Nephron progenitor cell (in vitro differentiated cells): ENCODE data around the gene NKX1-2.

Source experiments
- DNase-seq: peaks from one replicate; pipeline ENCODE4 v3.0.0; 2021
- H3K27ac Mint-ChIP-seq: 2 replicates; pipeline ENCODE4 v1.8.0; 2021; ENCODE audit warnings: mild to moderate bottlenecking, moderate library complexity, mixed read lengths
- H3K27me3 Mint-ChIP-seq: 2 replicates; pipeline ENCODE4 v1.8.0; 2021; ENCODE audit warnings: mild to moderate bottlenecking, low read depth, mixed read lengths; ENCODE audit not compliant: poor library complexity
- H3K36me3 Mint-ChIP-seq: 2 replicates; pipeline ENCODE4 v1.8.0; 2021; ENCODE audit warnings: low read depth, mixed read lengths
- H3K4me1 Mint-ChIP-seq: 2 replicates; pipeline ENCODE4 v1.8.0; 2021; ENCODE audit warnings: mixed read lengths
- H3K4me3 Mint-ChIP-seq: 2 replicates; pipeline ENCODE4 v1.8.0; 2021; ENCODE audit warnings: mild to moderate bottlenecking, moderate library complexity, mixed read lengths
- H3K9me3 Mint-ChIP-seq: 2 replicates; pipeline ENCODE4 v1.8.0; 2021; ENCODE audit warnings: mild to moderate bottlenecking, moderate library complexity, mixed read lengths
- TF ChIP-seq, protein P1 (sequence below): fragments of 200-600 bp; sonication (generic); IDR thresholded peaks from 2 replicates; pipeline ENCODE4 v1.5.0; 2021; ENCODE audit warnings: antibody characterized with exemption

NKX1-2 gene

DNA sequence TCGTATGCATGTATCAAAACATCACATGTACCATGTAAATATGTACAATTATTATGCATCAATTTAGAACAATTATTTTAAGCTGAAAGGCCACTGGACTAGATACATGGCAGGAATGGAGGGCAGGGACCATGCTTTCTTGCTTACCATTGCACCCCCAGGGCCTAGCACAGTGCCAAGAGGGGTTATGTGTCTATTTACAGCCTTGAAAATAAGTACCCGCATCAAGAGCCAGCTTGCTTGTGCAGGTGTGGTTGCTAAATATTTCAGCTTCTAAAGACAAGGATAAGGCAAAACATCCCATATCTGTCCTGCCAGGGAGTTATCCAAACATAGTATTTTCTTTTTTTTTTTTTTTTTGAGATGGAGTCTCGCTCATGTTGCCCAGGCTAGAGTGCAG lies 16.4 kb downstream of the NKX1-2 start:
- Mint-ChIP-seq H3K36me3 (no peaks in the 10 kb centered on the region), H3K9me3 (no peaks in the 10 kb centered on the region), H3K27ac (no peak overlapping the region), H3K4me1 (peaks cover 9% of the 10 kb centered on the region), H3K27me3 (peaks cover 9% of the 10 kb centered on the region), H3K4me3 (no peak overlapping the region)
- DNase-seq = no peak
- TF ChIP-seq, protein P1, sequence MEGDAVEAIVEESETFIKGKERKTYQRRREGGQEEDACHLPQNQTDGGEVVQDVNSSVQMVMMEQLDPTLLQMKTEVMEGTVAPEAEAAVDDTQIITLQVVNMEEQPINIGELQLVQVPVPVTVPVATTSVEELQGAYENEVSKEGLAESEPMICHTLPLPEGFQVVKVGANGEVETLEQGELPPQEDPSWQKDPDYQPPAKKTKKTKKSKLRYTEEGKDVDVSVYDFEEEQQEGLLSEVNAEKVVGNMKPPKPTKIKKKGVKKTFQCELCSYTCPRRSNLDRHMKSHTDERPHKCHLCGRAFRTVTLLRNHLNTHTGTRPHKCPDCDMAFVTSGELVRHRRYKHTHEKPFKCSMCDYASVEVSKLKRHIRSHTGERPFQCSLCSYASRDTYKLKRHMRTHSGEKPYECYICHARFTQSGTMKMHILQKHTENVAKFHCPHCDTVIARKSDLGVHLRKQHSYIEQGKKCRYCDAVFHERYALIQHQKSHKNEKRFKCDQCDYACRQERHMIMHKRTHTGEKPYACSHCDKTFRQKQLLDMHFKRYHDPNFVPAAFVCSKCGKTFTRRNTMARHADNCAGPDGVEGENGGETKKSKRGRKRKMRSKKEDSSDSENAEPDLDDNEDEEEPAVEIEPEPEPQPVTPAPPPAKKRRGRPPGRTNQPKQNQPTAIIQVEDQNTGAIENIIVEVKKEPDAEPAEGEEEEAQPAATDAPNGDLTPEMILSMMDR = no peak

DNA sequence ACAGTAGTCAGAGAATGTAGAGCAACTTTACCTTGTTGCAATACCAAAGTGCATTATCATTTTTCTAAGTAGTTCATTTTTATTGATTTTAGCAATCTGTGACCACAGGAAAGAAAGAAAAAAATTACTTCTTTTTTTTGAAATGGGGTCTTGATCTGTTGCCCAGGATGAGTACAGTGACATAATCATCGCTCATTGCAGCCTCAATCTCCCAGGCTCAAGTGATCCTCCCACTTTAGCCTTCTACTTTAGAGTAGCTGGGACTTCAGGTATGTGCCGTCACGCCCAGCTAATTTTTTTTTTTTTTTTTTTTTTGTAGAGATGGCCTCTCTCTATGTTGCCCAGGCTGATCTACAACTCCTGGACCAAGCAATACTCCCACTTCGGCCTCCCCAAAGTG lies 19.8 kb downstream of the NKX1-2 start:
- no peak for DNase-seq
- no peaks in the 10 kb centered on the region for H3K36me3 Mint-ChIP-seq
- peaks cover 16% of the 10 kb centered on the region for H3K4me1 Mint-ChIP-seq
- TF ChIP-seq, protein P1 = no peak
- H3K4me3 Mint-ChIP-seq = no peak overlapping the region
- H3K27me3 Mint-ChIP-seq = peaks cover 7% of the 10 kb centered on the region
- H3K9me3 Mint-ChIP-seq = no peaks in the 10 kb centered on the region
- no peak overlapping the region for H3K27ac Mint-ChIP-seq

DNA sequence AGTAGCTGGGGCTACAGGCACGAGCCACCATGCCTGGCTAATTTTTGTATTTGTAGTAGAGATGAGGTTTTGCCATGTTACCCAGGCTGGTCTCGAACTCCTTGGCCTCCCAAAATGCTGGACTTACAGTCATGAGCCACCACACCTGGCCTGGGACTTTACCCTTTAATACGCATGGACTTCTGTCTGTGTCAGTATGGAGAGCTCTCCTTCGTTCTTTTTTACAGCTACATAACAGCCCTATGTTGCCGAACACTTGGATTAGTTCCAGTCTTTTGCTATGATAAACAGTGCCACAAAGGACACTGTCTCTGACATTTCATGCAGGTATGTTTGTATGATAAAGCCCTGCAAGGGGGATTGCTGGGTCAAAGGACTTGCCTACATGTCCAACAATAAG lies 20.3 kb downstream of the NKX1-2 start:
- peaks cover 8% of the 10 kb centered on the region for H3K27me3 Mint-ChIP-seq

DNA sequence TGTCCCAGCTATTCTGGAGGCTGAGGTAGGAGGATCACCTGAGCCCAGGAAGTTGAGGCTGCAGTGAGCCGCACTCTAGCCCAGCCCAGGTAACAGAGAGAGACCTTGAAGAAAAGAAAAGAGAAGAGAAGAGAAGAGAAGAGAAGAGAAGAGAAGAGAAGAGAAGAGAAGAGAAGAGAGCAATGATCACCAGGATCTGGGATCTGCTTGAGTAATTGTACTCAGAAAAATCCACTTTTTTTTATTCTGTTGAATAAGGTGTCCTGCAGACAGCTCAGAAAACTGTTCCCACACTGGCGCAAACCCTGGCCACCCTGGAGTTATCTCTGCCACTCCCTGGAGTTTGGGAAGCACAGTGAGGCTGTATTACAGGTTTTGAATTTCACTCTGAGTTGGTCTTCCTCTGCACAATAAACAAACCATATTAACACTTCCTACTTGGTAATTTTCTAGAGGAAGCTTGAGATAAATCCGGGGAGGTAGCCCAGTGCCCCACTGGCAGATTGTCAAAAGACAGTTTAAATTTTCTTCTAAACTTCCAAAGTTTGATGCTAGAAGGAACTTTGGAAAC lies 21.5 kb downstream of the NKX1-2 start:
- no peaks in the 10 kb centered on the region for H3K9me3 Mint-ChIP-seq
- peaks cover 15% of the 10 kb centered on the region for H3K27me3 Mint-ChIP-seq
- TF ChIP-seq, protein P1 = no peak
- no peak overlapping the region for H3K27ac Mint-ChIP-seq
- no peak for DNase-seq
- H3K4me3 Mint-ChIP-seq = no peak overlapping the region
- peaks cover 16% of the 10 kb centered on the region for H3K4me1 Mint-ChIP-seq
- H3K36me3 Mint-ChIP-seq = no peaks in the 10 kb centered on the region

More for the DNA sequence above, 20.3 kb downstream of the NKX1-2 start:
- TF ChIP-seq, protein P1 = no peak
- DNase-seq = no peak
- H3K4me3 Mint-ChIP-seq = no peak overlapping the region
- H3K4me1 Mint-ChIP-seq = peaks cover 16% of the 10 kb centered on the region
- H3K27ac Mint-ChIP-seq = no peak overlapping the region
- no peaks in the 10 kb centered on the region for H3K9me3 Mint-ChIP-seq
- no peaks in the 10 kb centered on the region for H3K36me3 Mint-ChIP-seq

DNA sequence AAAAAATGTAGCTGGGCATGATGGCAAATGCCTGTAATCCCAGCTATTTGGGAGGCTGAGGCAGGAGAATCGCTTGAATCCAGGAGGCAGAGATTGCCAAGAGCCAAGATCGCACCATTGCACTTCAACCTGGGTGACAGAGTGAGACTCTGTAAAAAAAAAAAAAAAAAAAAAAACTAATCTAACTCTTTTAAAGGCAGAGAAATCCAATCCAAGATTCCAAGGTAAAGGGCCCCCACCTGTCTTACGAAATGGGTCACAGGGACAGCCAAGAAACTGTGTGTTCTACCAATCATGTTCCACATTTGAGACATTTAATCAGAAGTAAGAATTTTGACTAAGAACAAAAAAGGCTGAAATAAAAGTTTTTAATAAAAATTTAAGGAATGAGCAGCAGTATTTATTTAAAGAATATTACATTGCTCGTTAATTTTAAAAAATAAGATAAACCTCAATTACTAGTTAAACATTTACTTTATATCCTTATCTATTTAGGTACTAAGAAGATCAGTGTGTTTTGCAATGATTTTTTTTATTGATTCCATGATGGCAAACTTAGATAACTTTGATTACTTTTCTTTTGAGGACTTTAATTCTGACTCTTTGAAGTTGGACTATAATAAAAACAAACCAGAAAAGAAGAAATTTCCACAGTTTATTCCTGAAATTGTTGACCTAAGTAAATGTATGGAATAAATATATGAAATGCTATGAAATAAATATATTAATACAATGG lies 24.4 kb downstream of the NKX1-2 start:
- no peaks in the 10 kb centered on the region for H3K36me3 Mint-ChIP-seq
- no peaks in the 10 kb centered on the region for H3K9me3 Mint-ChIP-seq
- H3K27ac Mint-ChIP-seq = no peak overlapping the region
- DNase-seq = no peak
- no peak overlapping the region for H3K4me3 Mint-ChIP-seq
- peaks cover 16% of the 10 kb centered on the region for H3K4me1 Mint-ChIP-seq
- peaks cover 32% of the 10 kb centered on the region for H3K27me3 Mint-ChIP-seq
- TF ChIP-seq, protein P1 = no peak

DNA sequence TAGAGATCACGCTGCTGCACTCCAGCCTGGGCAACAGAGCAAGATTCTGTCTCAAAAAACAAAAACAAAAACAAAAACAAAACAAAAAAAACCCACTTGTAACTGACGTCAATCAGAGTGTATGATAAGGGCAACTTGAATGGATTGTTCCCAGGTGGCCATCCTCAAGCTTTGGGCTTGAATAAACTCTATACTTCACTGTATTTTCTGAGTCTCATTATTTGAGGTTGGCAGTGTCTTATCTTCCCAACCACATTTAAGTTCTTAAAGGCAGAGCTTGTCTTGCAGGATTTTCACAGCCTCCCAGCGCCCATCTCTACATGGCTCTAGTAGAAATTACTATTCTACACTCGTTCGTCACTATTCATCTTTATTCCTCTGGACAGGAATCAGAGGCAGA lies 26.0 kb downstream of the NKX1-2 start:
- TF ChIP-seq, protein P1 = no peak
- H3K4me3 Mint-ChIP-seq = no peak overlapping the region

More for the DNA sequence above, 26.0 kb downstream of the NKX1-2 start:
- Mint-ChIP-seq H3K9me3 (no peaks in the 10 kb centered on the region), H3K36me3 (no peaks in the 10 kb centered on the region), H3K27me3 (peaks cover 41% of the 10 kb centered on the region), H3K27ac (no peak overlapping the region), H3K4me1 (peaks cover 14% of the 10 kb centered on the region)
- DNase-seq = no peak
